Small intestine (tissue), 7 donors: Measurements from ENCODE around the gene CCNG2. TPM values are rescaled to one million over a fixed set of nuclear protein-coding genes. Genes with fewer than 3 reads are reported as not detected.
A peak's percentile ranks its signal among the peaks of the same experiment; 100 is the strongest.

Experiments
- DNase-seq, 2 donors: peaks; one replicate each; pipeline versions ENCODE4 v3.0.0 to v3.0.0-alpha.2; 2013
- FAIRE-seq: peaks from 2 replicates; lab custom pipeline; 2012; peaks lifted over from hg19 to GRCh38; lab: Jason Lieb, UNC
- H3K27ac ChIP-seq, 3 donors: one replicate each; pipeline ENCODE4 v1.5.1; 2013; ENCODE audit warnings: low read length in 2 of 3, mild to moderate bottlenecking in 2 of 3, control low read depth in 1 of 3, inconsistent platforms in 1 of 3, low read depth in 1 of 3, moderate library complexity in 1 of 3
- H3K27me3 ChIP-seq, 3 donors: one replicate each; pipeline ENCODE4 v1.6.1; 2013; ENCODE audit warnings: low read length in 3 of 3, inconsistent platforms in 1 of 3; ENCODE audit not compliant: control insufficient read depth in 3 of 3, insufficient read depth in 3 of 3
- H3K36me3 ChIP-seq, 3 donors: one replicate each; pipeline ENCODE4 v1.6.1; 2013; ENCODE audit warnings: low read length in 3 of 3, inconsistent platforms in 1 of 3, low read depth in 1 of 3, mild to moderate bottlenecking in 1 of 3, moderate library complexity in 1 of 3; ENCODE audit not compliant: control insufficient read depth in 3 of 3, insufficient read depth in 2 of 3
- H3K4me1 ChIP-seq, 3 donors: one replicate each; pipeline ENCODE4 v1.6.1; 2013; ENCODE audit warnings: low read length in 2 of 3, inconsistent platforms in 1 of 3, low read depth in 1 of 3, mild to moderate bottlenecking in 1 of 3, moderate library complexity in 1 of 3; ENCODE audit not compliant: control insufficient read depth in 3 of 3, insufficient read depth in 2 of 3
- H3K4me3 ChIP-seq, 3 donors: one replicate each; pipeline ENCODE4 v1.5.1; 2013; ENCODE audit warnings: low read length in 3 of 3, control low read depth in 1 of 3, inconsistent platforms in 1 of 3, low read depth in 1 of 3, mild to moderate bottlenecking in 1 of 3, moderate library complexity in 1 of 3
- H3K9me3 ChIP-seq, 2 donors: one replicate each; pipeline ENCODE4 v1.6.1; 2013; ENCODE audit warnings: low read depth in 1 of 2, low read length in 1 of 2; ENCODE audit not compliant: control insufficient read depth in 2 of 2, insufficient read depth in 1 of 2
- WGBS, 3 donors: extraction: QIAGEN DNeasy Blood & Tissue Kit; methylation state at CpG; one replicate each; pipeline ENCODE4 v1.1.7; 2013; 5-methylcytosine and 5-hydroxymethylcytosine counted together
- polyA plus RNA-seq, 4 donors: library from polyadenylated mRNA; stranded (reverse) in 3 of 4; unstranded in 1 of 4; fragments of 200-250 nt in 3 of 4; fragments of 120-200 nt in 1 of 4; gene quantifications; one replicate each; pipeline versions ENCODE4 v1.2.1 to v1.2.3, GENCODE V29; 2013
- donor health status: healthy with polysubstance abuse.
- donor health status: control.
- donor health status: control.
- donor health status: Bipolar disorder and iron deficiency.
- donor health status: healthy.

The CCNG2 gene
- polyA plus RNA-seq, 4 donors, result 9.2 to 223 (median 12.0) TPM

DNA sequence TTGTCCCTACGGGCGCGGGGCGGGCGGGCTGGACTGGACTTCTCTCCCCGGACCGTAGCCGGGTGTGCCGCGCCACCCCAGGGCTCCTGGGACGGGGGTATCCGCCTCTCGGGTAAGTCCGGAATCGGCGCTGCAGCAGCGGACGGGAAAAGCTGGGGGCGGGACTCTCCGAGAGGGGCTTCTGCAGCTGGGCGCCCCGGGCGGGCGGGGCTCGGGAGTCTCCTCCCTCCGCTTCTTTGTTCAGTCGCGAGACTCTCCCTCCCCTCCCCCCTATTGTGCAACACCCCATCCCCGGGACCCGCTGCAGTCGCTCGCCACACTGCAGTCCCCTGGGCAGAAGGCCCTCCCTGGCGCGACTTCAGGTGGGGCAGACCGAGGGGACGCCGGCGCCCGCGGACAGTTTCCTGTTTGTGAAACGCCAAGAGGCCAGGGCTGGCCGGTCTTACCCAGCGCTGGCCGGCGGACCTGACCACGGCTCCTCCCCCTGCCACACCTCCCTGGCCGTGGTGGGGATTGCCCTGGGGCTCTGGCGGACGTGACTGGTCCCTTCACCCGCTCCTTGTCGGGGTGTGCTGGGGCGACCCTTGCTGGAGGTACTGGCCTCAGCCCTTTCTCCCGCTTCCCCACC is 966 bp downstream of the CCNG2 start:
- Histone ChIP-seq H3K4me3 (peak overlapping the region; percentile 69 to 98 (median 71)), H3K27me3 (no peaks in the 10 kb centered on the region), H3K4me1 (peaks cover 0 to 26% (median 4%) of the 10 kb centered on the region in 3 donors), H3K27ac (peak overlapping the region; percentile 73 to 98 (median 87)), H3K36me3 (peaks cover 5 to 16% (median 5%) of the 10 kb centered on the region in 3 donors), H3K9me3 (no peaks in the 10 kb centered on the region)
- WGBS, 3 donors, result 1% methylated on average over 37 to 53 of the region's 53 CpGs
- DNase-seq (peak; percentile 67 to 93), FAIRE-seq (no peak)

DNA sequence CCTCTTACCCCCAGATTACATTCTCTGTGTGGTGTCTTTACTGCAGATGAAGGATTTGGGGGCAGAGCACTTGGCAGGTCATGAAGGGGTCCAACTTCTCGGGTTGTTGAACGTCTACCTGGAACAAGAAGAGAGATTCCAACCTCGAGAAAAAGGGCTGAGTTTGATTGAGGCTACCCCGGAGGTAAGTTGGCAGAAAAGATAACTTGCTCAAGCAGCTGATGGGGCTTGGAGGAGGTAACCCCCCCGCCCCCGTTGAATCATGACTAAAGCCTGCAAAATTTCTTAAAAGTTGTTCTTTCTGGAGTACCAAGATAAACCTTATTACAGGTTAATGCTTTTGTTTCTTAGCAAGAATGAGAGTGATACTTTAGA is 1.5 kb downstream of the CCNG2 start:
- Histone ChIP-seq H3K4me1 (peaks cover 0 to 23% (median 6%) of the 10 kb centered on the region in 3 donors), H3K27ac (peak overlapping the region in 2 of 3 donors; percentile 87 to 98), H3K36me3 (peaks cover 5 to 16% (median 6%) of the 10 kb centered on the region in 3 donors), H3K27me3 (no peaks in the 10 kb centered on the region), H3K4me3 (peak overlapping the region; percentile 69 to 98 (median 71)), H3K9me3 (no peaks in the 10 kb centered on the region)
- WGBS, 3 donors, result 3 to 4% (median 4%) methylated on average over 6 of the region's 6 CpGs
- no peak for DNase-seq
- no peak for FAIRE-seq

DNA sequence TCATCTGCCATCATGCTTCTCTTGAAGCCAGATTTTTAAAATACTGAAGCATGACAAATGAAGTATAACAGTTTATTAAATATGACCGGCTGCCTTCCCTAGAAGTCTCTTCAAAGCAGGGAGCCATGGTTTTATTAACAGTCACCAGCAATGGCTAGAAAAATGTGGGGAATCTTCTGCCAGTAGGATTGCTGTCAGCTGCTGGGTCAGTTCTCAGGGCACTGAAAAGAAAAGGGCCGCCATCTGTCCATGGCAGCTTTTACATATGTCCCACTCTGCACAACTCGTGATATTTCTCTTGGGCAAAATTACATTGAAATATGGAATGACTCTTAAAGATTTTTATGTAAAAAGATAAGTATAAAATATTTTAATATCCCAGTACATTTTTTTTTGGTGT is 2.8 kb downstream of the CCNG2 start:
- H3K27ac ChIP-seq, result no peak overlapping the region

DNA sequence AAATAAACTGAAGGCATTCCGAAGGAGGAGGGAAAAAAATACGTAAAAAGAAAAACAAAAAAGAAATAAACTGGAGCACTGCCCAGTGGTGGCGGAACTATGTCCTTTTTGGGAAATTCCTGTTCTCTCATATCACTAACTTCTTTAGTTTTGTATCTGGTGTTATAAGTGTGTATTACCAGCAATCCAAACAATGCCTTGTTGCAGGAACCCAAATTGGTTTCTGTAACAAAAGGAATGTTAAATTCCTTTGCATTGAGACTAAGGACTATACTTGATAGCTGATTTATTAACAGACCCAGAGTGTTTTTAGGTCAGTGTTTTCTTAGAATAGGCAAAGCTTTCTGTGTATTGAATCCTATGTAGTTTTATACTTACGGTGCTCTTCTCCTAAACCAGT is 6.6 kb downstream of the CCNG2 start:
- FAIRE-seq, result no peak

More for the DNA sequence above, 2.8 kb downstream of the CCNG2 start:
- no peaks in the 10 kb centered on the region for H3K9me3 ChIP-seq
- no peaks in the 10 kb centered on the region for H3K27me3 ChIP-seq
- H3K4me1 ChIP-seq, result peaks cover 0 to 11% (median 6%) of the 10 kb centered on the region in 3 donors
- WGBS, 3 donors, result 70 to 84% (median 83%) methylated on average over 3 of the region's 3 CpGs
- H3K4me3 ChIP-seq, result peak overlapping the region in 1 of 3 donors; percentile 71
- FAIRE-seq (no peak), DNase-seq (no peak)
- H3K36me3 ChIP-seq, result peaks cover 5 to 22% (median 13%) of the 10 kb centered on the region in 3 donors

DNA sequence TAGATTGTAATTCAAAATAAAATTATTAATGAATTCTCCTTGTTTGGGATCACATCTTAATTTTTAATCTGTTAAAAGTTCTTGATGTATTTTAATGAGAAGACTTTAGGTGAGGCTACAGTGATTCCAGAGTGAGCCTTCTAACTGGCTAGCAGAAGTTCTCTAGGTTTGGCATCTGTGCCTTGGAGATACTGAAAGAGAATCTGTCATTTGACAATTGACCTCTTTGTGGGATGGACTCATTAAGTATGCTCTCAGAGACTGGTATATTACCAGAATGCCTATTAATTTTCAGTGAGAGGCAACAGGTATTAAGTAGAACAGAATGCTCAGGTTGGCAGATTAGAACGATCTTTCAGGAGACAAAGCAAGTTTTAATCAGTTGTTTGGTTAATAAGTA is 10.2 kb downstream of the CCNG2 start:
- no peak for FAIRE-seq
- no peaks in the 10 kb centered on the region for H3K9me3 ChIP-seq
- 48 to 76% (median 48%) methylated on average over 1 of the region's 1 CpG for WGBS, 3 donors

More for the DNA sequence above, 6.6 kb downstream of the CCNG2 start:
- no peak overlapping the region for H3K4me3 ChIP-seq
- H3K27ac ChIP-seq, result no peak overlapping the region
- no peaks in the 10 kb centered on the region for H3K9me3 ChIP-seq
- peaks cover 5 to 25% (median 21%) of the 10 kb centered on the region in 3 donors for H3K36me3 ChIP-seq
- H3K4me1 ChIP-seq, result peaks cover 0 to 4% (median 0%) of the 10 kb centered on the region in 3 donors
- WGBS, 3 donors, result 75 to 92% (median 83%) methylated on average over 4 of the region's 4 CpGs
- no peaks in the 10 kb centered on the region for H3K27me3 ChIP-seq
- DNase-seq, result no peak

DNA sequence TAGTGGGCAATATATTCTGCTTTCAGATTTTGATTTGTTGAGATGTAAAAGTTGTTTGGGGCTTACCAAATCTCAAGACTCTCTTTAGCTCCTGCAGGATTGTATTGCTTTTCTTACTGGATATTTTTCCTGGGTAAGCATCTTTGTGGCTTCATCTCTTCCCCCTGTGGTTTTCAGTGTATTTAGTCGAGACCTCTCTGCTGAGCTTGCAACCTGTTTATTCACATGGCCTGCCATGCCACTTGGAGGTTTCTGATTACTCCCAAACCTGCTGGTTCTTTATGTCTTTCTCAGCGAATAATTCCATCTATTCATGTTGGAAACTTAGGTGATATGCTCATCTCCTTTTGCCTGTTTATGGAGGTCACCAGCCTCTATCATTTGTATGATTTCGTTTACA is 10.9 kb downstream of the CCNG2 start:
- WGBS, 3 donors, result 77 to 89% (median 81%) methylated on average over 3 of the region's 3 CpGs
- peaks cover 0 to 20% (median 19%) of the 10 kb centered on the region in 3 donors for H3K36me3 ChIP-seq
- peaks cover 0 to 2% (median 0%) of the 10 kb centered on the region in 3 donors for H3K4me1 ChIP-seq
- no peak overlapping the region for H3K27ac ChIP-seq
- FAIRE-seq (no peak), DNase-seq (no peak)
- no peaks in the 10 kb centered on the region for H3K9me3 ChIP-seq
- no peaks in the 10 kb centered on the region for H3K27me3 ChIP-seq
- H3K4me3 ChIP-seq, result no peak overlapping the region

More for the DNA sequence above, 10.2 kb downstream of the CCNG2 start:
- Histone ChIP-seq H3K27ac (no peak overlapping the region), H3K4me3 (no peak overlapping the region), H3K36me3 (peaks cover 0 to 24% (median 20%) of the 10 kb centered on the region in 3 donors), H3K4me1 (peaks cover 0 to 2% (median 0%) of the 10 kb centered on the region in 3 donors), H3K27me3 (no peaks in the 10 kb centered on the region)
- no peak for DNase-seq

DNA sequence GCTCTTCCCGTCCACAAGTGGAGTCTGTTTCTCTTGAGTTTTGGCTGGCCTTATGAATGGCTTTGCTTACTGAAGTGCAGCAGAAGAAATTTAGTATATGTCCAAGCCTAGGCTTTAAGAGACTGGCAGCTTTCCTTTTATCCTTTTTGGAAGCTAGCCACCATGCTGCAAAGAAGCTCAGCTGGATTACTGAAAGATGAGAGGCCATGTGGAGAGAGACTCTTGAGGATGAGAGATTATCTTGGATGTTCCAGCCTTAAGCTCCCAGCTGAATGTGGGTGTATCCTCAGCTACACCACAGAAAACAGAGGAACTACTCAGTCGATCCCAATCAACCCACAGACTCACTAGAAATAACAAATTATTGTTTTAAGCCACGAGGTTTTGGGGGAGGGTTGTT is 12.5 kb downstream of the CCNG2 start:
- whole genome bisulfite sequencing, 3 donors, result 39 to 51% (median 48%) methylated on average over 3 of the region's 3 CpGs
- no peak for FAIRE-seq
- Histone ChIP-seq H3K27me3 (no peaks in the 10 kb centered on the region), H3K4me3 (no peak overlapping the region), H3K4me1 (no peaks in the 10 kb centered on the region), H3K27ac (no peak overlapping the region), H3K9me3 (no peaks in the 10 kb centered on the region), H3K36me3 (peaks cover 0 to 16% (median 14%) of the 10 kb centered on the region in 3 donors)
- DNase-seq, result no peak

DNA sequence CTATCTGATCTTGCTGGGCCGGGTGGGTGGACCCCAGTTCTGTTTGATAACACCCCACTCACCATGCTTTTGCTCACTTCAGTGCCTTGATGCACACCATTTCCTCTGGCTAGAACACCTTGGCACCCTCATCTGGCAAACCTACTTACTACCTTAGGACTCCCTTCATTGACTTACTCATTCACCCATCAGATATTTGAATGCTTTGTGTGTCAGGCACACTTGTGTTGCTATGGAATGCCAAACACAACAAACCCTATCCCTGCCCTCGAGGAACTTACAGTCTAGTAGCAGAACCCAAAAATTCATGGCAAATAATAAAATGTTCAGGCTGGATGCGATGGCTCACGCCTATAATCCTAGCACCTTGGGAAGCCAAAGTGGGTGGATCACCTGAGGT is 13.9 kb downstream of the CCNG2 start:
- H3K4me1 ChIP-seq, result no peaks in the 10 kb centered on the region
- DNase-seq (no peak), FAIRE-seq (no peak)
- 91 to 98% (median 97%) methylated on average over 4 of the region's 4 CpGs for WGBS, 3 donors
- H3K36me3 ChIP-seq, result peaks cover 0 to 10% (median 9%) of the 10 kb centered on the region in 3 donors
- H3K9me3 ChIP-seq, result no peaks in the 10 kb centered on the region
- no peak overlapping the region for H3K4me3 ChIP-seq
- no peak overlapping the region for H3K27ac ChIP-seq
- no peaks in the 10 kb centered on the region for H3K27me3 ChIP-seq
